ENCODE results near the gene HPS3.

DNA sequence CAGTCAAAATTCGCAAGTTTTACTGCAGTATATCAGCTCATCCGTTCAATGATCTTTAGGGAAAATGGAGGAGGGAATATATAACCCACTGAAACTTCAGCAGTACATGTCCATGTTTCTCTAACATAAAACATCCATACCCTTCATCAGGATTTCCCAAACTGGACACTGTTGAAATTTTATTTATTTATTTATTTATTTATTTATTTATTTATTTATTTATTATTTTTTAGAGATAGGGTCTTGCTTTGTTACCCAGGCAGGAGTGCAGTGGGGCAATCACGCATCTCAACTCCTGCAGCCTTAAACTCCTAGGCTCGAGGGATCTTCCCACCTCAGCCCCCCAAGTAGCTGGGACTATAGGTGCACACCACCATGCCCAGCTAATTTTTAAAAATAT is 28.3 kb upstream of the HPS3 start:
- TF ChIP-seq POLR2A (IDR thresholded peaks at IDR 0.05; ENCODE audit: low read length) (no peak), GATA1 (IDR thresholded peaks at IDR 0.05; ENCODE audit: low read depth, low read length) (no peak)

Measured in erythroblast (primary cell).